HCT116 (cell line): ENCODE measurements around the gene DHRSX.

Source experiments
- CEBPB ChIP-seq: IDR thresholded peaks from 2 replicates; pipeline ENCODE4 v1.6.1; 2012; ENCODE audit warnings: low read depth
- CTCF ChIP-seq, 3 experiments: fragments of 200-600 bp in 1 of 3; sonication (generic) in 1 of 3; IDR thresholded peaks in 2 of 3; conservative IDR thresholded peaks in 1 of 3; 2 replicates each; pipeline ENCODE4 v1.5.1; 2012 to 2017; ENCODE audit warnings: low read depth in 2 of 3, low read length in 2 of 3, antibody characterized with exemption in 1 of 3, borderline replicate concordance in 1 of 3, control low read depth in 1 of 3, mild to moderate bottlenecking in 1 of 3, mixed read lengths in 1 of 3, mixed run types in 1 of 3, moderate library complexity in 1 of 3; ENCODE audit not compliant: insufficient read depth in 1 of 3
- EZH2phosphoT487 ChIP-seq: fragments of 200-600 bp; IDR thresholded peaks from 2 replicates; pipeline ENCODE4 v1.6.1; 2018; ENCODE audit warnings: antibody characterized with exemption, borderline replicate concordance
- POLR2A ChIP-seq: IDR thresholded peaks from 2 replicates; pipeline ENCODE4 v1.7.0; 2011; ENCODE audit warnings: borderline replicate concordance; ENCODE audit not compliant: insufficient read depth, insufficient read length; ENCODE audit errors: extremely low read depth
- POLR2AphosphoS5 ChIP-seq: IDR thresholded peaks from 2 replicates; pipeline ENCODE4 v1.6.1; 2011; ENCODE audit warnings: mild to moderate bottlenecking, low read depth, low read length, moderate library complexity
- RAD21 ChIP-seq: IDR thresholded peaks from 2 replicates; pipeline ENCODE4 v1.6.1; 2012; ENCODE audit warnings: low read depth, mild to moderate bottlenecking
- TCF7L2 ChIP-seq: IDR thresholded peaks from 2 replicates; pipeline ENCODE4 v1.7.0; 2011; ENCODE audit warnings: borderline replicate concordance, inconsistent platforms; ENCODE audit not compliant: insufficient read depth, insufficient read length; ENCODE audit errors: extremely low read depth
- YY1 ChIP-seq: IDR thresholded peaks from 2 replicates; pipeline ENCODE4 v1.6.1; 2011; ENCODE audit warnings: low read length, low read depth, moderate library complexity, mild to moderate bottlenecking; ENCODE audit not compliant: insufficient replicate concordance; ENCODE audit errors: extremely low read depth
- ZBTB33 ChIP-seq: IDR thresholded peaks from 2 replicates; pipeline ENCODE4 v1.6.1; 2011; ENCODE audit warnings: mild to moderate bottlenecking, low read length, moderate library complexity; ENCODE audit not compliant: insufficient replicate concordance; ENCODE audit errors: extremely low read depth

DNA sequence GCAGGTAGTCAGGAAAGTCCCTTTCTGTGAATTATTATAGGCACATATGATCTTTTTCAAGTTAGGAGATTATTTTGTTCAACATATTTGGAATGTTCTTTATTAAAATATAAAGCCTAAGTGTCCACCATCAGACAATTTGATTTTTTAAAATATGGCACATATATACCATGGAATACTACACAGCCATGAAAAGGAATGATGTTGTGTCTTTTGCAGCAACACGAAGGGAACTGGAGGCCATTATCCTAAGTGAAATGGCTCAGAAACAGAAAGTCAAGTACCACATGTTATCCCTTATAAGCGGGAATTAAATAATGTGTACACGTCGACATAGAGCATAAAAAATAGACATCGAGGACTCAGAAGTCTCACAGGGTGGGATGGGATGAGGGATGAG is 73.0 kb downstream of the DHRSX start:
- TF ChIP-seq ZBTB33 (no peak), CTCF (IDR thresholded peaks at IDR 0.05 in 2 of 3, conservative IDR thresholded peaks at IDR 0.05 in 1 of 3; ENCODE audit: borderline replicate concordance in 1 of 3, insufficient read depth in 1 of 3, low read depth in 2 of 3, low read length in 2 of 3) (no peak), CEBPB (no peak), POLR2AphosphoS5 (no peak), EZH2phosphoT487 (no peak), RAD21 (no peak), POLR2A (no peak), TCF7L2 (no peak), YY1 (no peak)
